Epithelial cell of proximal tubule (primary cell): Measurements from ENCODE around the gene CNN3. TPM values are rescaled to one million over a fixed set of nuclear protein-coding genes. Genes with fewer than 3 reads are reported as not detected.
"Not testable (repeated sequence)": the region's sequence is repeated elsewhere in the genome, so short reads cannot be mapped to it uniquely, and the experiment has no call there.

Experiments
- DNase-seq: peaks from one replicate; pipeline ENCODE4 v3.0.0-alpha.2; 2011; ENCODE audit warnings: low read depth
- H3K4me3 ChIP-seq: 2 replicates; pipeline ENCODE4 v1.5.1; 2011; ENCODE audit warnings: low read depth, mild to moderate bottlenecking, low read length
- CTCF ChIP-seq: conservative IDR thresholded peaks from 2 replicates; pipeline ENCODE4 v1.5.1; 2012; ENCODE audit warnings: low read depth, mild to moderate bottlenecking, low read length
- total RNA-seq: library from RNA; depleted of rRNA; stranded (reverse); fragments of >200 nt; gene quantifications from 2 replicates; pipeline ENCODE4 v1.2.3, GENCODE V29; 2015

The CNN3 gene
- total RNA-seq, 1 donor from 2014 or later = 196 TPM

- H3K4me3 ChIP-seq = no peak overlapping the region
- TF ChIP-seq CTCF = no peak
Observed at GRCh38 chr1:94951046-94951445, 24.1 kb upstream of the CNN3 start.

GRCh38 chr1:94949681-94950661, 23.1 kb upstream of the CNN3 start:
- no peak for TF ChIP-seq CTCF
- H3K4me3 ChIP-seq = no peak overlapping the region
- no peak for DNase-seq

More at GRCh38 chr1:94951046-94951445, 24.1 kb upstream of the CNN3 start:
- DNase-seq = no peak

GRCh38 chr1:94947437-94947836, 20.5 kb upstream of the CNN3 start:
- no peak for TF ChIP-seq CTCF
- no peak overlapping the region for H3K4me3 ChIP-seq
- no peak for DNase-seq

GRCh38 chr1:94946886-94947285, 20.0 kb upstream of the CNN3 start:
- no peak for TF ChIP-seq CTCF
- no peak overlapping the region for H3K4me3 ChIP-seq
- DNase-seq = no peak

- no peak for TF ChIP-seq CTCF
- DNase-seq = peak; percentile 87
- no peak overlapping the region for H3K4me3 ChIP-seq
Observed at GRCh38 chr1:94942171-94943128, 15.5 kb upstream of the CNN3 start.

- DNase-seq = not testable (repeated sequence)
Observed at GRCh38 chr1:94941480-94941879, 14.6 kb upstream of the CNN3 start.

GRCh38 chr1:94940738-94941137, 13.8 kb upstream of the CNN3 start:
- TF ChIP-seq CTCF = no peak
- no peak overlapping the region for H3K4me3 ChIP-seq
- no peak for DNase-seq

More at GRCh38 chr1:94941480-94941879, 14.6 kb upstream of the CNN3 start:
- H3K4me3 ChIP-seq = not testable (repeated sequence)
